GM12891 (cell line): Measurements from ENCODE around the gene ZDHHC11.
"Not testable (repeated sequence)": the region's sequence is repeated elsewhere in the genome, so short reads cannot be mapped to it uniquely, and the experiment has no call there.

Experiments used
- DNase-seq: peaks from one replicate; pipeline ENCODE4 v3.0.0; 2011; ENCODE audit warnings: low spot score; ENCODE audit not compliant: insufficient read length
- FAIRE-seq: peaks from 2 replicates; lab custom pipeline; 2011; peaks lifted over from hg19 to GRCh38; lab: Jason Lieb, UNC
- PAX5 ChIP-seq: IDR thresholded peaks from 2 replicates; pipeline ENCODE4 v1.6.1; 2011; ENCODE audit warnings: low read length, moderate library complexity, mild to moderate bottlenecking; ENCODE audit not compliant: insufficient read depth, severe bottlenecking
- POLR2A ChIP-seq: IDR thresholded peaks from 2 replicates; pipeline ENCODE4 v1.6.1; 2011; ENCODE audit warnings: low read depth, low read length, control low read depth
- POLR2AphosphoS5 ChIP-seq: IDR thresholded peaks from 2 replicates; pipeline ENCODE4 v1.6.1; 2011; ENCODE audit warnings: low read depth, low read length, control low read depth
- POU2F2 ChIP-seq: IDR thresholded peaks from 2 replicates; pipeline ENCODE4 v1.6.1; 2011; ENCODE audit warnings: low read depth, mild to moderate bottlenecking, control low read depth, low read length, moderate library complexity
- SPI1 ChIP-seq: IDR thresholded peaks from 2 replicates; pipeline ENCODE4 v1.6.1; 2011; ENCODE audit warnings: low read depth, low read length, control low read depth
- TAF1 ChIP-seq: IDR thresholded peaks from 2 replicates; pipeline ENCODE4 v1.6.1; 2011; ENCODE audit warnings: low read depth, low read length, control low read depth

ZDHHC11 gene

DNA sequence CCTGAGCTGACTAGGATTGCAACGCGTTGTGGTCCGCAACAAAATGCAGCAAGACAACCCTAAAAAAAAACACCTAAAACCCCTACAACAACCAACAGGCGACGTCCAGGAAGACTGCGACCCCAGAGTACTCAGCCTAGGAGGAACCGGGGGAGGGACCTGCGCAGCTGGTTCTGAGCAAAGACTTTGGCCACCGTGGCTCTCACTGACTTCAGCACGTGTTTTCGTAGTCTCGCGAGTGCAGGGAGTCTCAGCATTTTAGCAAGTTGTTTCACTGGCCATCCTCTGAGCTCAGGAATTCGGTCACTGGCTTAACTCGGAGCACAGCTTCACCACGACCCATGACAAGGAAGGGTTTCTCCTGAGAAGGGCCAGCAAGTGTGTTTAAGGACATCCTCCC is 8.6 kb upstream of the ZDHHC11 start:
- DNase-seq (no peak), FAIRE-seq (no peak)
- no peak for TF ChIP-seq POU2F2
- no peak for TF ChIP-seq PAX5
- no peak for TF ChIP-seq TAF1
- no peak for TF ChIP-seq SPI1
- no peak for TF ChIP-seq POLR2AphosphoS5
- TF ChIP-seq POLR2A = no peak

GRCh38 chr5:858726-859125 is 7.9 kb upstream of the ZDHHC11 start:
- FAIRE-seq (no peak), DNase-seq (no peak)
- no peak for TF ChIP-seq POU2F2

GRCh38 chr5:856531-857425 is 6.0 kb upstream of the ZDHHC11 start:
- no peak for FAIRE-seq
- no peak for TF ChIP-seq SPI1
- no peak for TF ChIP-seq PAX5
- no peak for TF ChIP-seq POLR2A
- no peak for TF ChIP-seq POLR2AphosphoS5
- DNase-seq = no peak

DNA sequence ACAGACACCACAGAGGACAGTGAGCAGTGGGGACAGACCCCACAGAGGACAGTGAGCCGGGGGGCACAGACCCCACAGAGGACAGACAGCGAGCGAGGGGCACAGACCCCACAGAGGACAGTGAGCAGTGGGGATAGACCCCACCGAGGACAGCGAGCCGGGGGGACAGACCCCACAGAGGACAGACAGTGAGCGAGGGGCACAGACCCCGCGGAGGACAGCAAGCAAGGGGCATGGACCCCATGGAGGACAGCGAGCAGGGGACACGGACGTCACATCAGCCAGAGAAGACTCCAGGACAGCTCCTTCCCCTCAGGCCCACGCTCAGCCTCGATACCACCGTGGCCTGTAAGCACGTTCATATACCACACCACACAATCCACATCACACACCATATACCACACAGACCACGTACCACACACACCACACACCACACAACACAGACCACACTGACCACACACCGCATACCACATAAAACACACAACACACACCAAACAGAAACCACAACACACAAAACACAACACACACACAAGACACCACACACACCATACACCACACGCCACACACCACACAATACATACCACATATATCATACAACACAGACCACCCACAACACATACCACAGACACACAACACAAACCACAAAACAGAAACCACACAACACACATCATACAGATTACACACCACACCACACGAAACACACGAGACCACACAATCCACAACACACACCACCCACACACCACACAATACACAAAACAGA is 5.2 kb upstream of the ZDHHC11 start:
- TF ChIP-seq SPI1 (no peak), POLR2AphosphoS5 (no peak), PAX5 (no peak), TAF1 (no peak)
- FAIRE-seq = peak; percentile 92
- DNase-seq = no peak

DNA sequence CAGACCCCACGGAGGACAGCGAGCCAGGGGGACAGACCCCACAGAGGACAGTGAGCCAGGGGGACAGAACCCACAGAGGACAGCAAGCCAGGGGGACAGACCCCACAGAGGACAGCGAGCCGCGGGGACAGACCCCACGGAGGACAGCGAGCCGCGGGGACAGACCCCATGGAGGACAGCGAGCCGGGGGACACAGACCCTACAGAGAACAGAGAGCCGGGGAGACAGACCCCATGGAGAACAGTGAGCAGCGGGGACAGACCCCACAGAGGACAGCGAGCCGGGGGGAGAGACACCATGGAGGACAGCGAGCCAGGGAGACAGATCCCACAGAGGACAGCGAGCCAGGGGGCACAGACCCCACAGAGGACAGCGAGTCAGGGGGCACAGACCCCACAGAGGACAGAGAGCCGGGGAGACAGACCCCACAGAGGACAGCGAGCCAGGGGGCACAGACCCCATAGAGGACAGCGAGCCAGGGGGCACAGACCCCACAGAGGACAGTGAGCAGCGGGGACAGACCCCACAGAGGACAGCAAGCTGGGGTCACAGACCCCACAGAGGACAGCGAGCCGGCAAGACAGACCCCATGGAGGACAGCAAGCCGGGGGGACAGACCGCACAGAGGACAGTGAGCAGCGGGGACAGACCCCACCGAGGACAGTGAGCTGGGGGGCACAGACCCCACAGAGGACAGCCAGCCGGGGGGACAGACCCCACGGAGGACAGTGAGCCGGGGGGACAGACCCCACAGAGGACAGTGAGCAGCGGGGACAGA is 4.4 kb upstream of the ZDHHC11 start:
- DNase-seq (no peak), FAIRE-seq (no peak)
- TF ChIP-seq POLR2A (no peak), POU2F2 (no peak), PAX5 (no peak), TAF1 (no peak), POLR2AphosphoS5 (no peak), SPI1 (no peak)

DNA sequence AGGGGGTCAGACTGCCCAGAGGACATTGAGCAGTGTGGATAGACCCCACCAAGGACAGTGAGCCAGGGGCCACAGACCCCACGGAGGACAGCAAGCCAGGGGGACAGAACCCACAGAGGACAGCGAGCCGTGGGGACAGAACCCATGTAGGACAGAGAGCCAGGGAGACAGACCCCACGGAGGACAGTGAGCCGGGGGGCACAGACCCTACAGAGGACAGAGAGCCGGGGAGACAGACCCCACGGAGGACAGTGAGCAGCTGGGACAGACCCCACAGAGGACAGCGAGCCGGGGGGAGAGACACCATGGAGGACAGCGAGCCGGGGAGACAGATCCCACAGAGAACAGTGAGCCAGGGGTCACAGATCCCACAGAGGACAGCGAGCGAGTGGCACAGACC is 3.4 kb upstream of the ZDHHC11 start:
- no peak for FAIRE-seq
- no peak for DNase-seq

DNA sequence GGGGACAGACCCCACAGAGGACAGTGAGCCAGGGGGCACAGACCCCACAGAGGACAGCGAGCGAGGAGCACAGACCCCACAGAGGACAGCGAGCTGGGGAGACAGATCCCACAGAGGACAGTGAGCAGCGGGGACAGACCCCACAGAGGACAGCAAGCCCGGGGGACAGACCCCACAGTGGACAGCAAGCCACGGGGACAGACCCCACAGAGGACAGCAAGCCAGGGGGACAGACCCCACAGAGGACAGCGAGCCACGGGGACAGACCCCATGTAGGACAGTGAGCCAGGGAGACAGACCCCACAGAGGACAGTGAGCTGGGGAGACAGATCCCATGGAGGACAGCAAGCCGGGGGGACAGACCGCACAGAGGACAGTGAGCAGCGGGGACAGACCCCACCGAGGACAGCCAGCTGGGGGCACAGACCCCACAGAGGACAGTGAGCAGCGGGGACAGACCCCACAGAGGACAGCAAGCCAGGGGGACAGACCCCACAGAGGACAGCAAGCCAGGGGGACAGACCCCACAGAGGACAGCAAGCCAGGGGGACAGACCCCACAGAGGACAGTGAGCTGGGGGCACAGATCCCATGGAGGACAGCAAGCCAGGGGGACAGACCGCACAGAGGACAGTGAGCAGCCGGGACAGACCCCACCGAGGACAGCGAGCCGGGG is 2.8 kb upstream of the ZDHHC11 start:
- FAIRE-seq, DNase-seq: not testable (repeated sequence)

More for the DNA sequence above, 3.4 kb upstream of the ZDHHC11 start:
- TF ChIP-seq TAF1 (no peak), POLR2A (no peak)

DNA sequence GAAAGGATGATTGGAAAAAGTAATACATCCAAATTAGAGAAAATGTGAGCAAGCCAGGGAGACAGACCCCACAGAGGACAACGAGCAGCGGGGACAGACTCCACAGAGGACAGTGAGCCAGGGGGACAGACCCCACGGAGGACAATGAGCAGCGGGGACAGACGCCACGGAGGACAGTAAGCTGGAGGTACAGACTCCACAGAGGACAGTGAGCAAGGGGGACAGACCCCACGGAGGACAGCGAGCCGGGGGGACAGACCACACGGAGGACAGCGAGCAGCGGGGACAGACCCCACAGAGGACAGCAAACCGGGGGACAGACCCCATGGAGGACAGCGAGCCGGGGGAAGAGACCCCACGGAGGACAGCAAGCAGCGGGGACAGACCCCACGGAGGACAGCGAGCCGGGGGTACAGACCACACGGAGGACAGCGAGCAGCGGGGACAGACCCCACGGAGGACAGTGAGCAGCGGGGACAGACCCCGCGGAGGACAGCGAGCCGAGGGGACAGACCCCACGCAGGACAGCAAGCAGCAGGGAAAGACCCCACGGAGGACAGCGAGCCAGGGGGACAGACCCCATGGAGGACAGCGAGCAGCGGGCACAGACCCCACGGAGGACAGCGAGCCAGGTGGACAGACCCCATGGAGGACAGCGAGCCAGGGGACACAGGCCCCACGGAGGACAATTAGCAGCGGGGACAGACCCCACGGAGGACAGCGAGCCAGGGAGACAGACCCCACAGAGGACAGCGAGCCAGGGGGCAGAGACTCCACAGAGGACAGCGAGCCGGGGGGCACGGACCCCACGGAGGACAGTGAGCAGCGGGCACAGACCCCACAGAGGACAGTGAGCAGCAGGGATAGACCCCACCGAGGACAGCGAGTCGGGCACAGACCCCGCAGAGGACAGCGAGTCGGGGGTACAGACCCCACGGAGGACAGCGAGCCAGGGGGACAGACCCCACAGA is 1.9 kb upstream of the ZDHHC11 start:
- FAIRE-seq (no peak), DNase-seq (no peak)
- TF ChIP-seq PAX5 = no peak
- TF ChIP-seq SPI1 = no peak
- no peak for TF ChIP-seq POLR2AphosphoS5
- no peak for TF ChIP-seq TAF1
- TF ChIP-seq POU2F2 = no peak
- no peak for TF ChIP-seq POLR2A

DNA sequence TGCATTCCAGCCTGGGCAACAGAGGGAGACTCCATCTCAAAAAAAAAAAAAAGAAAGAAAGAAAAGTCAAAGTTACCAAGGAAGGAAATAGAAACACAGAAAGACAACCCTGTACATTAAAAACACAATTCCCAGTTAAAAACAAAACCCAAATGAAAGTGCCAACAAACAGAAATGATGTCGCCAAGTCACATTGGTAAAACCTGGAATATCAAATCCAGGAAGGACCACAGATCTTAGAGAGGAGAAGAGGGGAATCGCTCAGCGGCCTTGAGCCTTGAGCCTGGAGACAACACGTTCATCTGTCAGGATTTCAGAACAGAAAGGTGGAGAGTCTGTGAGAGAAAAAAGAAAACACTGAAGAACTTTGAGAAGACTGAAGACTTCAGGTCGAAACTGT is 1.2 kb upstream of the ZDHHC11 start:
- no peak for FAIRE-seq
- TF ChIP-seq POLR2AphosphoS5 = no peak
- TF ChIP-seq POU2F2 = no peak
- no peak for TF ChIP-seq SPI1
- TF ChIP-seq POLR2A = no peak
- no peak for TF ChIP-seq TAF1
- no peak for TF ChIP-seq PAX5
- DNase-seq = no peak
